Gastroesophageal sphincter (tissue), 4 donors: Measurements from ENCODE around the gene SCAF1. TPM values are rescaled to one million over a fixed set of nuclear protein-coding genes. Genes with fewer than 3 reads are reported as not detected.

ENCODE experiments used
- ATAC-seq: fragments of 150-250 bp; one replicate; pipeline ENCODE4 v1.9.1; 2016; ENCODE audit warnings: mild to moderate bottlenecking, moderate library complexity
- H3K27ac ChIP-seq, 4 donors: fragments of 200-600 bp; sonication (generic) in 3 of 4; 1 replicate in 3 of 4; 2 replicates in 1 of 4; pipeline ENCODE4 v1.5.1; 2016 to 2019
- H3K27me3 ChIP-seq: fragments of 200-600 bp; sonication (generic); one replicate; pipeline ENCODE4 v1.5.1; 2019
- H3K36me3 ChIP-seq, 2 donors: fragments of 200-600 bp; sonication (generic); one replicate each; pipeline ENCODE4 v1.5.1; 2019; ENCODE audit warnings: control low read depth in 1 of 2
- H3K4me1 ChIP-seq, 3 donors: fragments of 200-600 bp; sonication (generic); 1 replicate in 2 of 3; 2 replicates in 1 of 3; pipeline ENCODE4 v1.5.1; 2016 to 2019; ENCODE audit warnings: control low read depth in 2 of 3
- H3K4me3 ChIP-seq, 2 donors: fragments of 200-600 bp; sonication (generic); one replicate each; pipeline ENCODE4 v1.5.1; 2019; ENCODE audit warnings: mild to moderate bottlenecking in 1 of 2, moderate library complexity in 1 of 2
- H3K9me3 ChIP-seq, 3 donors: fragments of 200-600 bp; sonication (generic); one replicate each; pipeline ENCODE4 v1.5.1; 2017 to 2019; ENCODE audit warnings: control low read depth in 2 of 3
- EP300 ChIP-seq: sonication (generic); formaldehyde crosslinking; IDR thresholded peaks from one replicate; pipeline ENCODE4 v1.6.1; 2017; ENCODE audit warnings: antibody characterized with exemption, mild to moderate bottlenecking
- POLR2A ChIP-seq, 2 donors: fragments of 450-650 bp; IDR thresholded peaks; one replicate each; pipeline ENCODE4 v1.6.1; 2017; ENCODE audit warnings: antibody characterized with exemption in 2 of 2, mild to moderate bottlenecking in 2 of 2, moderate library complexity in 1 of 2
- POLR2AphosphoS5 ChIP-seq: sonication (generic); formaldehyde crosslinking; IDR thresholded peaks from one replicate; pipeline ENCODE4 v1.6.1; 2017; ENCODE audit warnings: antibody characterized with exemption
- WGBS, 2 donors: methylation state at CpG; one replicate each; pipeline ENCODE4 v1.1.5; 2018; ENCODE audit warnings: low coverage in 1 of 2; 5-methylcytosine and 5-hydroxymethylcytosine counted together
- total RNA-seq, 4 donors: library from RNA; depleted of rRNA; stranded (reverse); fragments of >200 nt; gene quantifications; one replicate each; pipeline ENCODE4 v1.1.0, GENCODE V29; 2016
- TF ChIP-seq, protein P1 (sequence below), 4 experiments: fragments of 200-600 bp in 2 of 4; fragments of 450-650 bp in 2 of 4; sonication (generic) in 1 of 4; IDR thresholded peaks; one replicate each; pipeline ENCODE4 v1.5.1; 2017 to 2019; ENCODE audit warnings: antibody characterized with exemption in 4 of 4, mild to moderate bottlenecking in 2 of 4, moderate library complexity in 2 of 4

SCAF1 gene
- total RNA-seq, 4 donors from 2014 or later = 18.2 to 37.5 (median 18.5) TPM

GRCh38 chr19:49689133-49690078 lies 47.4 kb downstream of the SCAF1 start, which contains the start of gene ADM5:
Gene ADM5 (plus strand): TSS chr19:49689594. CDS start chr19:49689838, 244 bp downstream.
- Histone ChIP-seq H3K27me3 (peaks cover 37% of the 10 kb centered on the region), H3K27ac (peak within 1 kb of the TSS in 3 of 4 donors; percentile 62 to 72 (median 71))

GRCh38 chr19:49690079-49690655 lies 48.2 kb downstream of the SCAF1 start:
- H3K9me3 ChIP-seq = no peaks in the 10 kb centered on the region
- peaks cover 0 to 37% (median 24%) of the 10 kb centered on the region in 3 donors for H3K4me1 ChIP-seq
- H3K36me3 ChIP-seq = peaks cover 0 to 36% of the 10 kb centered on the region in 2 donors
- H3K4me3 ChIP-seq = peak overlapping the region; percentile 25 to 52
- peak overlapping the region in 3 of 4 donors; percentile 46 to 72 (median 71) for H3K27ac ChIP-seq
- peak; percentile 13 for ATAC-seq
- no peak for TF ChIP-seq POLR2AphosphoS5
- no peak for TF ChIP-seq POLR2A (IDR thresholded peaks at IDR 0.05)
- TF ChIP-seq, protein P1, sequence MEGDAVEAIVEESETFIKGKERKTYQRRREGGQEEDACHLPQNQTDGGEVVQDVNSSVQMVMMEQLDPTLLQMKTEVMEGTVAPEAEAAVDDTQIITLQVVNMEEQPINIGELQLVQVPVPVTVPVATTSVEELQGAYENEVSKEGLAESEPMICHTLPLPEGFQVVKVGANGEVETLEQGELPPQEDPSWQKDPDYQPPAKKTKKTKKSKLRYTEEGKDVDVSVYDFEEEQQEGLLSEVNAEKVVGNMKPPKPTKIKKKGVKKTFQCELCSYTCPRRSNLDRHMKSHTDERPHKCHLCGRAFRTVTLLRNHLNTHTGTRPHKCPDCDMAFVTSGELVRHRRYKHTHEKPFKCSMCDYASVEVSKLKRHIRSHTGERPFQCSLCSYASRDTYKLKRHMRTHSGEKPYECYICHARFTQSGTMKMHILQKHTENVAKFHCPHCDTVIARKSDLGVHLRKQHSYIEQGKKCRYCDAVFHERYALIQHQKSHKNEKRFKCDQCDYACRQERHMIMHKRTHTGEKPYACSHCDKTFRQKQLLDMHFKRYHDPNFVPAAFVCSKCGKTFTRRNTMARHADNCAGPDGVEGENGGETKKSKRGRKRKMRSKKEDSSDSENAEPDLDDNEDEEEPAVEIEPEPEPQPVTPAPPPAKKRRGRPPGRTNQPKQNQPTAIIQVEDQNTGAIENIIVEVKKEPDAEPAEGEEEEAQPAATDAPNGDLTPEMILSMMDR (IDR thresholded peaks at IDR 0.05) = peak in 1 of 4 experiments; percentile 13
- no peak for TF ChIP-seq EP300
- WGBS, 2 donors = 10% methylated on average over 15 of the region's 39 CpGs; no CpG with 5 or more reads in 1 of the 2 donors
- peaks cover 37% of the 10 kb centered on the region for H3K27me3 ChIP-seq

More at GRCh38 chr19:49689133-49690078, 47.4 kb downstream of the SCAF1 start, which contains the start of gene ADM5:
- TF ChIP-seq, protein P1 (IDR thresholded peaks at IDR 0.05) = peak in 3 of 4 experiments; percentile 36 to 57 (median 42)
- no peak for TF ChIP-seq EP300
- 28% methylated on average over 5 of the region's 54 CpGs; no CpG with 5 or more reads in 1 of the 2 donors for WGBS, 2 donors
- Histone ChIP-seq H3K4me1 (peaks cover 0 to 37% (median 24%) of the 10 kb centered on the region in 3 donors), H3K4me3 (peak within 1 kb of the TSS; percentile 25 to 52), H3K9me3 (no peaks in the 10 kb centered on the region), H3K36me3 (peaks cover 0 to 43% of the 10 kb centered on the region in 2 donors)
- ATAC-seq = peak; percentile 35

DNA sequence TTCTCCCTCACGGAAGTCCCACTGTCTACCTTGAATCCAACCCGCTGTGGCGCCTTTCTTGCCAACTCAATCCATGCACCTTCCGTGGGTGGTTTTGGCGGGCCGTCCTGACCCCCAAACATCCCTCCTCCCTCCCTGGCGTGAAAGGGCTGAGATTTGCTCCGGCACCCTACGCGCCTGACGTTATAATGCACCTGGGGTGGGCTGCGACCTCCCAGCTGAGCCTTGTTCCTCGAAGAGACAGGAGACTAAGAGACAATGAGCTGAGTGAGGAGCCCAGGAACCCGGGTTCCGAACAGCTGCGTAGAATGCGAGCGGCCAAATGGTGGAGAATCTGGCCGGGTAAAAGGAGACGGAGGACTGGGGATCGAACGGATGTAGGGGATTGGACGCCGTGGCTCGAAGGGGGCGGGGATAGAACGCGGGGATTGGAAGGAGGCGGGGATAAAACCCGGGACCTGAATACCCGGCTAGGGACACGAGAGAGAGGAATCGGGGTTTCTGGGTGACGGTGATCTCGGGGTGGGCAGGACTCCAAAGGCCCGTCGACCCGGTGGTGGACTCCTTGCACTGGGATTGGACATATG lies 48.7 kb downstream of the SCAF1 start, which contains the start of gene CPT1C:
CPT1C (plus strand) TSS at position 461 of the 587 bp plus-strand sequence. CDS start 1,137 bp downstream, outside the sequence.
- TF ChIP-seq, protein P1 (IDR thresholded peaks at IDR 0.05) = no peak
- TF ChIP-seq POLR2A (IDR thresholded peaks at IDR 0.05) = peak in 1 of 2 donors; percentile 21
- peak within 1 kb of the TSS; percentile 25 to 52 for H3K4me3 ChIP-seq
- 1 to 2% methylated on average over 16 to 28 of the region's 38 CpGs for WGBS, 2 donors
- peaks cover 37% of the 10 kb centered on the region for H3K27me3 ChIP-seq
- peak; percentile 88 for ATAC-seq
- peaks cover 0 to 30% of the 10 kb centered on the region in 2 donors for H3K36me3 ChIP-seq
- peaks cover 0 to 37% (median 24%) of the 10 kb centered on the region in 3 donors for H3K4me1 ChIP-seq
- no peaks in the 10 kb centered on the region for H3K9me3 ChIP-seq
- peak within 1 kb of the TSS in 3 of 4 donors; percentile 46 to 72 (median 71) for H3K27ac ChIP-seq

GRCh38 chr19:49691243-49692146 lies 49.5 kb downstream of the SCAF1 start:
- peak; percentile 48 for ATAC-seq

More at GRCh38 chr19:49691243-49692146, 49.5 kb downstream of the SCAF1 start:
- Histone ChIP-seq H3K27me3 (peaks cover 37% of the 10 kb centered on the region), H3K36me3 (peaks cover 0 to 22% of the 10 kb centered on the region in 2 donors), H3K27ac (peak overlapping the region in 3 of 4 donors; percentile 46 to 72 (median 71)), H3K4me3 (peak overlapping the region; percentile 25 to 52), H3K4me1 (peaks cover 0 to 37% (median 24%) of the 10 kb centered on the region in 3 donors), H3K9me3 (no peaks in the 10 kb centered on the region)
- TF ChIP-seq POLR2A (IDR thresholded peaks at IDR 0.05) (no peak), EP300 (no peak), POLR2AphosphoS5 (no peak)
- TF ChIP-seq, protein P1 (IDR thresholded peaks at IDR 0.05) = no peak
- 5% methylated on average over 5 to 8 of the region's 39 CpGs for WGBS, 2 donors
